GM12872 (cell line): ENCODE results near the gene SPATA2.

Source experiments
- TF ChIP-seq, protein P1 (sequence below): IDR thresholded peaks from 3 replicates; pipeline ENCODE4 v1.5.1; 2011; ENCODE audit warnings: low read depth, mild to moderate bottlenecking, low read length, moderate library complexity; ENCODE audit not compliant: insufficient read depth

The SPATA2 gene

DNA sequence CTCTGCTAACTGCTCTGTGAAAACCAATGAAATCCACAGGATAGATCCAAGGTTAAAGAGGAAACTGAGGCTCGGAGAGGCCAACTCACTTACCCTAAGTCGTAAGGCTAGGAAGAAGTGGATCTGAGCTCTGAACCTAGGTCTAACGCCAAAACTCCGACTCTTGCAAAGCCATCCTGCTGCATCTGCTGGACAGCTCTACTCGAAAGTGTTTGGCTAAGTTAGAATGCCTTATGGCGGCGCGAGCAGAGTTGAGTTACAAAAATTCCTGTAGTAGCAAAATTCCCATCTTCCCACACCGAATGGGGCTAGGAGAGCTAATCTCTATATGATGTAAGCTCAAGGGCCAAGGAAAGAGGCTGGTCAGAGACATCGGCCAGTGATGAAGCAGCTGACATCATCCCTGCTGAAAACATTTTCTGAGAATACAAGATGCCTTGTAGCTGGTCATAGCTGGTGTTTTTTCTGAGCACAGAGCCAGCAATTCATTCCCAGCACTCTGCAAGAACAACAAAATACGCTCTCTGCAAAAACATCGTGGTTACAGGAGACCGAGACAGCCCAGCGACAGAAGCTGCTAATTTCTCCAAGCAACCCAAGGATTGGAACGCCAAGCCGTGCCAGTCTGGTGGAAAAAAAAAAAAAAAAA, 1.8 kb downstream of the SPATA2 start:
- TF ChIP-seq, protein P1, sequence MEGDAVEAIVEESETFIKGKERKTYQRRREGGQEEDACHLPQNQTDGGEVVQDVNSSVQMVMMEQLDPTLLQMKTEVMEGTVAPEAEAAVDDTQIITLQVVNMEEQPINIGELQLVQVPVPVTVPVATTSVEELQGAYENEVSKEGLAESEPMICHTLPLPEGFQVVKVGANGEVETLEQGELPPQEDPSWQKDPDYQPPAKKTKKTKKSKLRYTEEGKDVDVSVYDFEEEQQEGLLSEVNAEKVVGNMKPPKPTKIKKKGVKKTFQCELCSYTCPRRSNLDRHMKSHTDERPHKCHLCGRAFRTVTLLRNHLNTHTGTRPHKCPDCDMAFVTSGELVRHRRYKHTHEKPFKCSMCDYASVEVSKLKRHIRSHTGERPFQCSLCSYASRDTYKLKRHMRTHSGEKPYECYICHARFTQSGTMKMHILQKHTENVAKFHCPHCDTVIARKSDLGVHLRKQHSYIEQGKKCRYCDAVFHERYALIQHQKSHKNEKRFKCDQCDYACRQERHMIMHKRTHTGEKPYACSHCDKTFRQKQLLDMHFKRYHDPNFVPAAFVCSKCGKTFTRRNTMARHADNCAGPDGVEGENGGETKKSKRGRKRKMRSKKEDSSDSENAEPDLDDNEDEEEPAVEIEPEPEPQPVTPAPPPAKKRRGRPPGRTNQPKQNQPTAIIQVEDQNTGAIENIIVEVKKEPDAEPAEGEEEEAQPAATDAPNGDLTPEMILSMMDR = no peak

DNA sequence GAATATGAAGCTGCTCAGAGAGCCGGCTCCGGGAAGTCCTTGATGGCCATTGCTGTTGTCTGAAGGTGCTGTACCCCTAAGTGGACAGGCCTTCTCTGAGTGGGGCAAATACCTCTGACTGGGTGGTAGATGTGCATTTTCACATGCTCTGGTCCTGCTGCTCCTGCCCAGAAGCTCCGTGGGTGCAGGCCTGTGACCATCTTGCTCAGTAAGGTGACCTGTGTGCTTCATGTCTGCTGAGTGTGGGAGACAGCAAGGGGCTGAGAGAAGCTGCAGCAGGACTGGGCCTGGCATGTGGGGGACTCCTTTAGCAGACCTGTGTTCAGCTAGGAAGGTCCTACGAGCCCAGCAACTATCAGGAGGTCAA, 5.0 kb downstream of the SPATA2 start:
- TF ChIP-seq, protein P1 = no peak

DNA sequence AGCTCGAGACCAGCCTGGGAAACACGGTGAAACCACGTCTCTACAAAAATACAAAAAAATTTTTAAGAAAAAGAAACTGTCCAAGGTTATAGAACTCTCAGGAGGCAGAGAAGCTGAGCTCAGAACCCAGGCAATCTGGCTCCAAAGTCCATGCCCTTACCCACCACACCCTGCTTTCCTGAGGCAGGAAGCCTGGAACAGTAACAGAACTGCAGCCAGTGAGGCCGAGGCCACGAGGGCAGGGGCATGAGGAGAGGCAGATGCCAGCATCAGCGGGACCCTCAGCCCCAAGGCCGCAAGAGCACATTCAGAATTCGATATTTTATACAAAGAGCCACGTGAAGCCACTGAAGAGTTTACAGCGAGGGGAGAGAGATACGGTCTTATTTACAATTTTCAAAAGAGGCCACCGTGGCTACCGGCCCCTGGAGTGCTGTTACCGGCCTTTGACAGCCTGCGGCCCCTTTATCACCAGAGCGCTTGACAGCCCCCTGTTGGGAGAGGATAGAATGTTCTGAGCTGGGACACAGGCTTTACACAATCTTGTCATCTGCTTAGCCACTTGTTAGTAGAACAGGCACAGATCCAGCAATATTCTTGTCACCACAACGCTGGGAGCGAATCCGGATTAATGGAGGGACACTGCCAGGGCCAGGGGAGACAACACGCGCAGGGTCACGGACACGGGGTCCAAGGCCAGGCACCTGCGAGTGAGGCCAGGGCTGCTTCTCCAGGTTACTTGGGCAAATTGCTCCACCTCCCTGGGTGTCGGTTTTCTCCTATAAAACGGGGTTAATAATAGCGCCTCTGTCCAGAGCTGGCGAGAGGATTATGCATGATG, 5.6 kb downstream of the SPATA2 start:
- TF ChIP-seq, protein P1 = 0 out of 3 replicates have a peak, but pooled peaks have one; percentile 19

DNA sequence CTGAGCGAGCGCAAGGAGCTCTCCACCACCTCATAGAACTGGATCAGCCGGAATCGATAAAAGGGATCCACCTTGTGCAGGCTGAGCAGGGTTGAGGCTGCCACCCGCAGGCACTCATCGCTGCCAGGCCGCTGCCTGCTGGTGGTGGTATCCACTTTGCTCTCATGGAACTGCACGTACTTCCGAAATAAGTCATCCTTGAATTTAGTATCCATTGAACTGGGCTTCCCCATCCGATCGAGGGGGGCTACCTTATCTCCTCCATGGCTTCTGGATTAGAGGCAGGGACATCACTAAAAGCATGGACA, 7.1 kb downstream of the SPATA2 start:
- TF ChIP-seq, protein P1 = no peak

DNA sequence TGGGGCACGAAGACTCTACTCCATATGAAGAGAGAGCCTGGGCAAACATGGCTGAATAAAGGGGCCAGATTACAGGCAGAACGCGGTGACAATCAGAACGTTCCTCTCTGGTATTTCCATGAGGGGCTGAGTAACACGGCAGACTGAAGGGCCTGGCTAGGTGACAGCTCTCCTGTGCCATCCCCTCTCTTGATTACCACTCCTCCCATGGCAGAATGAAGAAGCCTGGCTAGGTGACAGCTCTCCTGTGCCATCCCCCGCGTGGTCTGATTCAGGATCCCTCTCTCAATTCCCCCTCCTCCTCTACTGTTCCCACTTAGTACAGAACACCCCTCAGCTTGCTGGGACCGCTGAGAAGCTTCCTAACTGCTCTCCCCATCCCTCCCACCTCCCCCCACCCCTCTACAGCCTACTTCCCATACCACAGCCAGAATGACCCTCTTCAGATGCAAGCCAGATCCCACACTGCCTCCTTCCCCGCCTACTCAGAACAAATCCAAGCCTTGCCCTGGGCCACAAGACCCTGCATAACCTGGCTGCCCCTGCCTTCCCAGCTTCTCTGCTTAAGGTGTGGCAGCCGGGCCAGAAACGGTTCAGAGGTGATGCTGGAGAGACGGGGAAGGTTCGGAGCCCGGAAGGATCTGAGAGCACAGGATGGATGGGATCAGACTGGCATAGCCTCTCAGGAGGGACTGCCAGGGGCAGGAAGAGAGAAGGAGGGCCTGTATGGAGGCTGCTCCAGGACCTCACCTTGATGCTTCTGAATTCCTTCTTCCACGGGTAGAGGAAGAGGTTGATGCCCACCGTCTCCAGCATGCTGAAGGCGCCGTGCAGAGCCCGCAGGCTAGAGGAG, 7.7 kb downstream of the SPATA2 start:
- TF ChIP-seq, protein P1 = no peak

DNA sequence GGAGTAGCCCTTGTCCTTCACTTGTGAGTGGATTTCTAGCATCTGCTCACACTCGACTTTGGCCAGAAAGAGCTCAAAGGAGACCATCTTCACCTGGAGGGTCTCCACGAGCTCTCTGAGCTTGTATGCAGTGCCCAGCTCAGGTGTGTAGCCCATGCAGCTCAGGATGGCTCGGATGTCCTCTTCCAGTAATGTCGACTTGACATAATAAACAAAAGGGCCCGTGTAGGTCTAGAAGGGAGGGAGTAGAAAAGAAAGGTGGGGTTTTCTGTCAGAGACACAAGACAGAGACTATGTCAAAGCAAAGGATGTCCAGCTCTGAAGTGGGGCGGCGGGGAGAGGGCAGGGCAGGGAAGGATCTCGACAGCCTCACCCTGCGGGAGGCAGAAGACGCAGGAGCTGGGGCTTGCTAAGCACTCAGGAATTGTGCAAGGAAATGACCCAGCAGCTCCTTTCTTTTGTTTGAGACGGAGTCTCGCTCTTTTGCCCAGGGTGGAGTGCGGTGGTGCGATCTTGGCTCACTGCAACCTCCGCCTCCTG, 8.6 kb downstream of the SPATA2 start:
- TF ChIP-seq, protein P1 = no peak

DNA sequence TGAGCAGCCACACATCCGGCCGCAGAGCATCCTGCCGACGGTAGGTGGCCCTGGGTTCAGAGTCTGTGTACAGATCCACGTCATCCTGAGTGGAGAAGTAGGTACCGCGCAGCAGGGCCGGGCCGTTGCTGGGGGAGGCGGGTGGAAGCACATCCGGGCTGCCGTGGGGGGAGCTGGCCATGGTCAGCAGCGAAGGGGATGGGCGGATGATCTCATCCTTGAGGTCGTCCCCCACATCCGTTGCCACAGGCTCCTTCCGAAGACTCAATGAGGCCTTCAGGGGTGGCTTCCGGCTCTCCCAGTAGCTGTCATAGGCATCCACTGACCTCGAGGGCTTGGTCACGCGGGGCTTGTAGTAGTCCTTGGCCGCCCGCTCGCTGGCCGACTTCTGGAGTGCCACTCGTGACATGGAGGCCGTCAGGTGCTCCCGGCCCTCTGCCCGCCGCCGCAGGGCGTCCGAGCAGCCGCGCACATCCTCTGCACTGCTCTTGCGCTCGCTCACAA, 9.2 kb downstream of the SPATA2 start:
- TF ChIP-seq, protein P1 = no peak
